Activated T-helper 17 cell treated with anti-CD3 and anti-CD28 coated beads, Interleukin-2, amount 50 U/mL, for 72 hours (primary cell): Measurements from ENCODE around the gene GTF2F2. TPM values are rescaled to one million over a fixed set of nuclear protein-coding genes. Genes with fewer than 3 reads are reported as not detected.

Experiments used
- ATAC-seq: fragments of 150-1000 bp; cut with Tn5 transposase; replicated peaks from 2 replicates; pipeline ENCODE4 v1.10.0; 2021; ENCODE audit warnings: mild to moderate bottlenecking, moderate library complexity
- H3K27ac Mint-ChIP-seq: one replicate; pipeline ENCODE4 v1.8.0; 2022; ENCODE audit warnings: mixed read lengths
- H3K27me3 Mint-ChIP-seq: one replicate; pipeline ENCODE4 v1.8.0; 2022; ENCODE audit warnings: mixed read lengths
- H3K36me3 Mint-ChIP-seq: one replicate; pipeline ENCODE4 v1.8.0; 2022; ENCODE audit warnings: low read depth, mild to moderate bottlenecking, mixed read lengths
- H3K4me1 Mint-ChIP-seq: one replicate; pipeline ENCODE4 v1.8.0; 2022; ENCODE audit warnings: mixed read lengths
- H3K4me3 Mint-ChIP-seq: one replicate; pipeline ENCODE4 v1.8.0; 2022; ENCODE audit warnings: mild to moderate bottlenecking, mixed read lengths
- H3K9me3 Mint-ChIP-seq: one replicate; pipeline ENCODE4 v1.8.0; 2022; ENCODE audit warnings: mixed read lengths
- total RNA-seq, 2 donors: library from RNA; stranded (reverse); gene quantifications; one replicate each; pipeline ENCODE4 v1.2.3, GENCODE V29; 2022

The GTF2F2 gene, protein sequence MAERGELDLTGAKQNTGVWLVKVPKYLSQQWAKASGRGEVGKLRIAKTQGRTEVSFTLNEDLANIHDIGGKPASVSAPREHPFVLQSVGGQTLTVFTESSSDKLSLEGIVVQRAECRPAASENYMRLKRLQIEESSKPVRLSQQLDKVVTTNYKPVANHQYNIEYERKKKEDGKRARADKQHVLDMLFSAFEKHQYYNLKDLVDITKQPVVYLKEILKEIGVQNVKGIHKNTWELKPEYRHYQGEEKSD
- 10 to 100 TPM; 12.5 to 25.0 TPM for total RNA-seq

DNA sequence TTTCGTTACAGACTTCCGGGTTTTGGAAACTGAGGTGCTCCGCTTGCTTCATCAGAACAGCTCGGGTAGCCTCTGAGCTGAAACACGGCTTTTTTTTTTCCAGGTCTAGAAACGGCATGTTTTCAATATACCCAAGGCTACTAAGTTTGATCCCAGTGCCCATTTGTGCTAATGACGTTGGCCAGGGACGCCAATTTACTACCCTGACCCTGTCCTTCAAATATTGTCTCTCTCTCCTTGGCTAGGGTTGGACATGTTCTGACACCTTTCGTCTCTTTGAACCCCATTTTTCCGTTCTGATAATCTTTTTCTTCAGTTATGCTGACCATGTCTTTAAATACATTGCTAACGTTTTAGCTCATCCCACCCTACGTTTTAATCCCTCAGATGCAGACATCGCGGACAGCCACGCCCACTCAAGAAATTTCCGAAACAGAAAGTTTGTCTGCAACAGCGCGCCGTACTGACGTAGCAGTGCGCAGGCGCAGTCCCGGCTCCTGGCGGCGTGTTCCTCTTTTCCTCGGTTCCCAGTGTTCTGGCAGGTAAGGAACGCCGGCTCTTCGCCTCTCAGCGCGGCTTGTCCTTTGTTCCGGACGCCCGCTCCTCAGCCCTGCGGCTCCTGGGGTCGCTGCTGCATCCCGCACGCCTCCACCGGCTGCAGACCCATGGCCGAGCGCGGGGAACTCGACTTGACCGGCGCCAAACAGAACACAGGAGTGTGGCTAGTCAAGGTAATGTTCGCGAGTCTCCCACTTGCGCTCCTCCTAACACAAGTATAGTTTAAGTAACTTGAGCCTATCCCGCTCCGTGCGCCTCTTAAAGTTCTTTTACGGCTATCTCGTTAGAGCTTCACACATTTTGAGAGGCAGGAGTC lies at the start of gene GTF2F2:
Gene GTF2F2 (plus strand): TSS at position 520 of the 874 bp plus-strand sequence. CDS start 146 bp downstream, at position 666.
- peaks cover 6% of the 10 kb centered on the region for H3K4me1 Mint-ChIP-seq
- H3K27me3 Mint-ChIP-seq = no peaks in the 10 kb centered on the region
- no peak within 1 kb of the TSS for H3K27ac Mint-ChIP-seq
- no peaks in the 10 kb centered on the region for H3K9me3 Mint-ChIP-seq
- ATAC-seq = peak; percentile 79
- no peak within 1 kb of the TSS for H3K4me3 Mint-ChIP-seq
- no peaks in the 10 kb centered on the region for H3K36me3 Mint-ChIP-seq

DNA sequence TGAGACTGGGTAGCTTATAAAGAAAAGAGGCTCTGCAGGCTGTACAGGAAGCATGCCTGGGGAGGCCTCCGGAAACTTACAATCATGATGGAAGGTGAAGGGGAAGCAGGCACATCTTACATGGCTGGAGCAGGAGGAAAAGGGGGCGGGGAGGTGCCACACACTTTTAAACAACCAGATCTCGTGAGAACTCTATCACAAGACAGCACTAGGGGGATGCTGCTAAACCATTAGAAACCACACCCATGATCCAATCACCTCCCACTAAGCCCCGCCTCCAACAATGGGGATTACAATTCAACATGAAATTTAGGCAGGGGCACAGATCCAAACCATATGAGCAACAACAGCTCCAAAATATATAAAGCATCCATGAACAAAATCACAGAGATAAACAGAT lies 46.5 kb upstream of the GTF2F2 start:
- no peaks in the 10 kb centered on the region for H3K4me1 Mint-ChIP-seq
- H3K4me3 Mint-ChIP-seq = no peak overlapping the region
- peaks cover 11% of the 10 kb centered on the region for H3K27me3 Mint-ChIP-seq
- no peak overlapping the region for H3K27ac Mint-ChIP-seq
- H3K36me3 Mint-ChIP-seq = no peaks in the 10 kb centered on the region
- no peaks in the 10 kb centered on the region for H3K9me3 Mint-ChIP-seq
- ATAC-seq = no peak

DNA sequence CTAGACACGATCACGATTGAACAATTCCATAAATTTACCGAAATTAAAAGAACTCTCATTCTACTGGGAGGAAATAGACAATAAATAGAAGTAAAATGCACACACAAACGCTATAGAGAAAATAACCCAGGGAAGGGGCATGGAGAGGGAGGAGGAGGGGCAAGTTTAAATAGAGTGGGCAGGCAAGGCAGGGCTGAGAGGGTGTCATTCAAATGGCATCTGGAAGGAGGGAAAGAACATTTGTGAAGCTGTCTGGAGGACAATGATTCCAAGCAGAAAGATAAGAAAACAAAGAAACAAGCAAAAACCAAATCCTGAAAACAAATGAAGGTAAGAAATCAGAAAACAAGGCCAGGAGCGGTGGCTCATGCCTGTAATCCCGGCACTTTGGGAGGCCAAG lies 45.6 kb upstream of the GTF2F2 start:
- no peak overlapping the region for H3K27ac Mint-ChIP-seq
- no peak overlapping the region for H3K4me3 Mint-ChIP-seq
- H3K27me3 Mint-ChIP-seq = peaks cover 7% of the 10 kb centered on the region
- no peaks in the 10 kb centered on the region for H3K36me3 Mint-ChIP-seq
- no peaks in the 10 kb centered on the region for H3K4me1 Mint-ChIP-seq
- no peak for ATAC-seq
- no peaks in the 10 kb centered on the region for H3K9me3 Mint-ChIP-seq

DNA sequence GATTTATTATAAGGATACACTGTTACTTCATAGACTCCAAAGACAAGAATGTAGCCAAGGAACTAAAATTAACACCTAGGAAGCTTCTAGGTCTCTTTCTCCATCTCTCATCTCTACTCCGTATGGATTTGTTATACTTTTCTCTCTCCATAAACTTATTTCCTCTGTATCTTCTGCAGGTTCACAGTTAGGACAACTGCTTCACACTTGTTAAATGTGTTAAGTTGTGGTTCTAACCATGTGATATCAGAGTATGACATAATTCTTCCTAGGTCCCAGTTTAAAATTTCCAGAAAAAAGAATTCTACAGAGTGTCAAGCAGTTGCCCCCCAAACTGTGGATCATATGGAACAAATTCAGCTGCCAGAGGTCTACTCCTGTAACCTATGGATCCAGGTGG lies 42.3 kb upstream of the GTF2F2 start:
- no peak for ATAC-seq
- H3K4me3 Mint-ChIP-seq = no peak overlapping the region
- H3K36me3 Mint-ChIP-seq = no peaks in the 10 kb centered on the region

DNA sequence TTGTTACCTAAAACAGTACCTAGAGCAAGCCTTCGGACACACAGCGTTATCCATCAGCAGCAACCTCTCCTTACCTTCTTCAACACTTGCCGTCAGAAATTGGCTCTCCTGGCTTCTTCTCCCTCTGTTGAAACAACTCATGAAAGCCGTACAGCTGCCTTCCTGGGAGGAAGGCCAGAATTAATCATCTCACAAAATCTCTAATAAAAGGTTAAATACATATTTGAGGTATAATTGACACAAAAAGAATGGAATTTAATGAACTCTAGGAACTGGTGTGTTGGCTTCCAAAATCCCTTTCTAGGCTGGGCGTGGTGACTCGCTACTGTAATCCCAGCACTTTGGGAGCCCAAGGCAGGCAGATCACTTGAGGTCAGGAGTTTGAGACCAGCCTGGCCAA lies 37.3 kb upstream of the GTF2F2 start:
- no peak for ATAC-seq
- no peaks in the 10 kb centered on the region for H3K27me3 Mint-ChIP-seq
- H3K9me3 Mint-ChIP-seq = no peaks in the 10 kb centered on the region
- no peaks in the 10 kb centered on the region for H3K36me3 Mint-ChIP-seq
- no peak overlapping the region for H3K27ac Mint-ChIP-seq
- no peaks in the 10 kb centered on the region for H3K4me1 Mint-ChIP-seq
- H3K4me3 Mint-ChIP-seq = no peak overlapping the region

More for the DNA sequence above, 42.3 kb upstream of the GTF2F2 start:
- H3K9me3 Mint-ChIP-seq = no peaks in the 10 kb centered on the region
- peaks cover 7% of the 10 kb centered on the region for H3K27me3 Mint-ChIP-seq
- H3K4me1 Mint-ChIP-seq = no peaks in the 10 kb centered on the region
- H3K27ac Mint-ChIP-seq = no peak overlapping the region

DNA sequence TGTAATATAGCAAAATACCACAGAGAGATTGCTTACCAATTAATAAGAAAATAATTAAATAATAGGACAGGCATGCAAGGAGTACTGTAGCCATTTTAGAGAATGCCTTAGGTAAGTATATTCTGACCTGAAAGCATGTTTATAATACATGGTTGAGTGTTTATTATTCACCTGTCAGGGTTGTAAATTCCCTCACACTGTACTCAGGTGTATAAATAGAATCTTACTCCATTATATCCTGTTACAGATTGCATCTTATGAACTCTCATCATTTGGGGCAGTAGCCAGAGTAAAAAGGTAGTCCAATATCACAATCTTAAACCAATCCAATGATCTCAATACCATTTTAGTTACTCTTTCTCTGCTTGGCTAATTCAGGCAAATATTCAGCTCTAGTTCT lies 35.8 kb upstream of the GTF2F2 start:
- H3K9me3 Mint-ChIP-seq = no peaks in the 10 kb centered on the region
- H3K27ac Mint-ChIP-seq = no peak overlapping the region
- H3K27me3 Mint-ChIP-seq = no peaks in the 10 kb centered on the region
- H3K36me3 Mint-ChIP-seq = no peaks in the 10 kb centered on the region
- no peaks in the 10 kb centered on the region for H3K4me1 Mint-ChIP-seq
- no peak for ATAC-seq
- H3K4me3 Mint-ChIP-seq = no peak overlapping the region

DNA sequence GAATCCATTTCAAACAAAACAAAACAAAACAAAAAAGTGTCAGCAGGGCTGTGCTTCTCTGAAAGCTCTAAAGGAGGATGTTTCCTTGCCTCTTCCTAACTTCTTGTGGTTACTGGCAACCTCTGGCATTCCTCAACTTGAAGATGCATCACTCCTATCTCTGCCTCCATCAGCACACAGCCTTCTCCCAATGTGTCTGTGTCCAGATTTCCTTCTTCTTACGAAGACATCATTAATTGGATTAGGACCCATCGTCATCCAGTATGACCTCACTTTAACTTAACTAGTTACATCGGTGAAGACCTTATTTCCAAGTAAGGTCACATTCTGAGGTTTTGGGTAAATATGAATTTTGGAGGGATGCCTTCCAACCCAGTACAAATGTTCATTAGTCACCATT lies 33.8 kb upstream of the GTF2F2 start:
- H3K27ac Mint-ChIP-seq = no peak overlapping the region
- no peak for ATAC-seq
- no peaks in the 10 kb centered on the region for H3K4me1 Mint-ChIP-seq
- H3K9me3 Mint-ChIP-seq = no peaks in the 10 kb centered on the region
- no peaks in the 10 kb centered on the region for H3K36me3 Mint-ChIP-seq
- H3K4me3 Mint-ChIP-seq = no peak overlapping the region
- H3K27me3 Mint-ChIP-seq = no peaks in the 10 kb centered on the region

DNA sequence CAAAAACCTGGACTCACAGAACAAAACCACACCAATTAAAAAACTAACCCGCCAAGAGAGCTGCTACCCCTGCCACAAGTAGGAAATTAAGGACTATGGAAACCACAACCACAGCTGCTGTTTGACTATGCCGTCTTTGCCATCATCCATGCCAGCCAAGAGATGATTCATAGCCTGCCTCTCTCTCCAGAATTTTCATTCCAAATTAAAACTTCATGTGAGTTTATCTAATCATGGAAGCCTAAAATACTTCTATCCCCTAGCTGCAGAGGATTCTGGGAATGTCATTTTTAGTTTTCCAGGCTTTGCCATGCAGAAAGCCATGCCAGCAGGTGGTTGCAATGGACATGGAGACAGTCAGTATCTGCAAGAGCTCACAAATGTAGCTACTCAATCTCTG lies 27.6 kb upstream of the GTF2F2 start:
- H3K9me3 Mint-ChIP-seq = no peaks in the 10 kb centered on the region
- no peaks in the 10 kb centered on the region for H3K27me3 Mint-ChIP-seq
- no peaks in the 10 kb centered on the region for H3K4me1 Mint-ChIP-seq
- H3K27ac Mint-ChIP-seq = no peak overlapping the region
- H3K36me3 Mint-ChIP-seq = no peaks in the 10 kb centered on the region
- no peak for ATAC-seq
- no peak overlapping the region for H3K4me3 Mint-ChIP-seq

DNA sequence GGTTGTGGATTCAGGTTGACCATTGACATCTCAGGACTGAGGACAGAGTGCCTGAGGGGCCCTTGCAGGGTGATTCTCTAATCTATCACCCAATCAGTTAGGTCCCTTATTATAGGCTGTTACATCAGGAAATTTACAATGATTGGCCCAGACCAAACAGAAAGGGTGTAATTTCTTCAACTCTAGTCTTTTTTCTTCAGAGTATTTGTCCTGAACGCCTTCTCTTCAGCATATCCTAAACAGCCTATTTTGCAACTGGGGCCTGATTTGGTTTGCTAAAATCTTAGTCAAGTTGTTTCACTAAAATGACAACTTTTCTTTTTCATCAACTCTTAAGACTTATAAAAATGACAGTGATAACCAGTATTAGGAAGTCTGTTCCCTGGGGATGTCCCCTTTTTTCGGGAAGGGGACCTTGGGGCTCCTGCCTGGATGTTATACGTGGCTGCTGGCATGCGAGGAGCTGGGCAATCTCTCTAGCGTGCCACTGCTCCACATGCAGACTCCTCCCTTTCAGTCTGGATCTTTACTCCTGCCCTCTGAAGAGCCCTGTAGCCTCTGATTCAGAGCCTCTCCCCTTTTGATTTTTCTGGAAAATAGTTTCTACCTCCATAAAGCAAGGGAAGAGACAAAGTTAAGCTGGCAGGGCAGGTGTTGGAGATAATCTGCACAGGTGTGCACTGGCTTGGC lies 19.6 kb upstream of the GTF2F2 start:
- Mint-ChIP-seq H3K27ac (no peak overlapping the region), H3K36me3 (no peaks in the 10 kb centered on the region), H3K27me3 (peaks cover 4% of the 10 kb centered on the region), H3K9me3 (no peaks in the 10 kb centered on the region), H3K4me3 (no peak overlapping the region), H3K4me1 (no peaks in the 10 kb centered on the region)
- ATAC-seq = no peak

DNA sequence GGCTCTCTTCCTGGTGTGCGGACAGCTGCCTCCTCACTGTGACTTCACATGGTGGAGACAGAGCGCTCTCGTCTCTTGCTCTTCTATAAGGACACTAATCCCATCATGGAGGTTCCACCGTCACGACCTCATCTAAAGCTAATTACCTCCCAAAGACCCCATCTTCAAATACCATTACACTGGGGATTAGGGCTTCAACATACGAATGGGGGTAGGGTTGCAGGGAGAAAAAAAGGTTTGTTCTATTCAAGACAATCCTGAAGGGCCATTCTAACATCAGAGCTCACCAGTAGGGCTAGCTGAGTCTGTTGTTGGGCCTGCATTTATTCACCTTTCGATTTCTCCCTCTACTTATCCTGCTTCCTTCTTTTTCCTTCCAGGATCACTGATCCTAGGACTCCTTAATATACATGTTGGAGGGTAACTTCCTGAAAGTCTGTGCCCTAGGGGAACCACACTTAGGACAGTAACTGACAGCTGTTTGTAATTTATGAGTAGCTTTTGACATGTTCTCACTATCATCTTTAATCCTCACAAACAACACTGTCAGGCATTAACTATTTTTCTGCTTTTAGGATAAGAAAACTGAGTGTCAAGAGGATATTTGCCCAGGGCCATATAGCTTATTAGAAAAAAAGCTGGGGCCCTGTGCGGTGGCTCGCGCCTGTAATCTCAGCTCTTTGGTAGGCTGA lies 18.8 kb upstream of the GTF2F2 start:
- Mint-ChIP-seq H3K27me3 (peaks cover 5% of the 10 kb centered on the region), H3K27ac (no peak overlapping the region), H3K4me1 (no peaks in the 10 kb centered on the region), H3K4me3 (no peak overlapping the region), H3K9me3 (no peaks in the 10 kb centered on the region), H3K36me3 (no peaks in the 10 kb centered on the region)
- ATAC-seq = no peak

DNA sequence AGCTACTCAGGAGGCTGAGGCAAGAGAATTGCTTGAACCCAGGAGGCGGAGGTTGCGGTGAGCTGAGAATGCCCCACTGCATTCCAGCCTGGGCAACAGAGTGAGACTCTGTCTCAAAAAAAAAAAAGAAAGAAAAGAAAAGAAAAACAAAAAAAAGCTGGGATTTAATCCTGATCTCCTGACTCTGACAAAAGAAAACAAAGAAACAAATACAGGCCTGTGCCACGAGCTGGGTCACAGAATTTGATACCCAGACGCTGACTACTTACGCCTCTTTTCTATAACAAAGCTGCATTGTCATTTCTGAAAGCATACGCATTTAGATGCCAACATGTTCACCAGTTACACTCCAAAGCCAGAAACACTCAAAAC lies 18.2 kb upstream of the GTF2F2 start:
- peaks cover 9% of the 10 kb centered on the region for H3K27me3 Mint-ChIP-seq
- no peak overlapping the region for H3K27ac Mint-ChIP-seq
- no peaks in the 10 kb centered on the region for H3K36me3 Mint-ChIP-seq
- H3K9me3 Mint-ChIP-seq = no peaks in the 10 kb centered on the region
- no peak overlapping the region for H3K4me3 Mint-ChIP-seq
- H3K4me1 Mint-ChIP-seq = no peaks in the 10 kb centered on the region
- ATAC-seq = no peak

DNA sequence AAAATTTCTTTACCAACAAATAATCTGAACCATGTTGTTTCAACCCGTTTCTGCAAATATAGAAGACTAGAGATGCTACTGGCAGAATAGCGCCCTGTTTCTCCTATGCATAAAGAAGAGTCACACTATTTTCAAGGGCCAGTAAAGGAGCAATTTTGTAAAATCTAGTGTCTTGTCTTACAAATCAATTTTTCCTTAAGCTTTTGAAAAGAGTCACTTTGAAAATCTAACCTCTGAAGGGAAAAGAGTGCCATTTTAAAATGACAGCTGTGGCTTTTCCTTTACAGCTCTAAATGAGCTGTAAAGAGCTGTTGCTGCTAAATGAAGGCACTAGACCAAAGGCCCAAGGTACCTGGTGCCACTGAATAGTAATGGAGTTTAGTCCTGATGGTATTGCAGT lies 16.9 kb upstream of the GTF2F2 start:
- H3K36me3 Mint-ChIP-seq = no peaks in the 10 kb centered on the region
- H3K9me3 Mint-ChIP-seq = no peaks in the 10 kb centered on the region
- no peak overlapping the region for H3K27ac Mint-ChIP-seq
- H3K27me3 Mint-ChIP-seq = peaks cover 12% of the 10 kb centered on the region
- no peak overlapping the region for H3K4me3 Mint-ChIP-seq
- no peak for ATAC-seq
- no peaks in the 10 kb centered on the region for H3K4me1 Mint-ChIP-seq

DNA sequence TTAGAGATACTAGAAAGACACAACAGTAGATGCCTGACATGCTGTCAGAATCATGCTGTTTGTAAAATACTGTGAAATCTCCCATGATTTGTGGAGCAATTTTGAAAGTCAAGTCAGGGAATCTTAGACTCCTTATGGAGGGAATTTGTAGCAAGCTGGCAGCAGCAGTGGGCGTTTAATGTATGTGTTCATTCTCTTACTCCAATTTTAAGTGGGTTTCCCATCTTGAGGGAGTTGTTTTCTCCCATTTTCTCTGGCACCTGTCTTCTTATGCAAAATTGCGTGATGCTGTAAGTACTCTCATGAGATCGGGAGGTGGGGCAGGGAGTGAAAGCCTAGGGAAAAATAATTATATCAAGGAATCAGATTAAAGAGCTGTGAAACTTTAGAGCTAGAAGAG lies 16.0 kb upstream of the GTF2F2 start:
- Mint-ChIP-seq H3K27me3 (peaks cover 12% of the 10 kb centered on the region), H3K4me3 (no peak overlapping the region), H3K36me3 (no peaks in the 10 kb centered on the region), H3K27ac (no peak overlapping the region), H3K4me1 (no peaks in the 10 kb centered on the region), H3K9me3 (no peaks in the 10 kb centered on the region)
- ATAC-seq = no peak

DNA sequence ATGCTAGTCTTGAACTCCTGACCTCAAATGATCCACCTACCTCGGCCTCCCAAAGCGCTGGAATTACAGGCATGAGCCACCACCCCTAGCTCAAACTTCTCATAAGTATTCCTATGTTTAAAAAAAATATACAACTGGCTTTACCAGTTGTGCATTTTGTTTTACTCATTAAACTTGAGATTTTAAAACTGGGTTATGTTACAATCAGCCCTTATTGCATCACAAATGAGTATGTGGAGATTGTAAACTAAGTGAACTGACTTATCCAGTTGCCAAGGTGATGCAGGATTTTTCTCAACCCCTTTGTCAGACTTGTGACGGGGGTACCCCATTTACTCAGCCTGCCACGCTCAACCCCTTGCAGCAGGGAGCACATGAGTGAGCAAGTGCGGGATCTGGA lies 14.4 kb upstream of the GTF2F2 start:
- Mint-ChIP-seq H3K4me3 (no peak overlapping the region), H3K36me3 (no peaks in the 10 kb centered on the region), H3K4me1 (no peaks in the 10 kb centered on the region), H3K9me3 (no peaks in the 10 kb centered on the region), H3K27ac (no peak overlapping the region), H3K27me3 (peaks cover 12% of the 10 kb centered on the region)
- ATAC-seq = no peak
